Adrenal gland (tissue), 12 donors: ENCODE measurements around the gene PEAK1. TPM values are rescaled to one million over a fixed set of nuclear protein-coding genes. Genes with fewer than 3 reads are reported as not detected.

ENCODE experiments used
- DNase-seq, 7 donors: peaks; one replicate each; pipeline ENCODE4 v3.0.0-alpha.2; 2019 to 2020
- H3K27ac ChIP-seq, 5 donors: fragments of 200-600 bp; sonication (generic) in 4 of 5; 1 replicate in 3 of 5; 2 replicates in 2 of 5; pipeline versions ENCODE4 v1.5.1 to v1.8.0; 2016 to 2020; ENCODE audit warnings: mild to moderate bottlenecking in 1 of 5
- H3K27me3 ChIP-seq: fragments of 200-600 bp; 2 replicates; pipeline ENCODE4 v1.8.0; 2021
- H3K36me3 ChIP-seq, 2 donors: fragments of 200-600 bp; replicated peaks in 1 of 2; 1 replicate in 1 of 2; 2 replicates in 1 of 2; pipeline versions ENCODE4 v1.5.1 to v1.8.0; 2018 to 2022
- H3K4me1 ChIP-seq, 2 donors: fragments of 200-600 bp; replicated peaks in 1 of 2; 1 replicate in 1 of 2; 2 replicates in 1 of 2; pipeline versions ENCODE4 v1.5.1 to v1.8.0; 2018 to 2021
- H3K4me3 ChIP-seq, 4 donors: fragments of 200-600 bp; sonication (generic) in 3 of 4; one replicate each; pipeline ENCODE4 v1.5.1; 2016 to 2018
- H3K9me3 ChIP-seq, 3 donors: fragments of 200-600 bp; sonication (generic) in 1 of 3; replicated peaks in 1 of 3; 1 replicate in 2 of 3; 2 replicates in 1 of 3; pipeline versions ENCODE4 v1.5.1 to v1.8.0; 2016 to 2021
- CTCF ChIP-seq, 6 experiments: fragments of 450-650 bp in 4 of 6; fragments of 200-600 bp in 2 of 6; sonication (generic) in 1 of 6; IDR thresholded peaks; 1 replicate in 5 of 6; 2 replicates in 1 of 6; pipeline versions ENCODE4 v1.5.1 to v1.8.0; 2016 to 2021; ENCODE audit warnings: antibody characterized with exemption in 6 of 6, mild to moderate bottlenecking in 2 of 6, moderate library complexity in 1 of 6
- POLR2A ChIP-seq, 2 donors: fragments of 450-650 bp; IDR thresholded peaks; one replicate each; pipeline ENCODE4 v1.6.1; 2017; ENCODE audit warnings: antibody characterized with exemption in 2 of 2, mild to moderate bottlenecking in 2 of 2, moderate library complexity in 1 of 2
- WGBS, 4 donors: extraction: QIAGEN DNeasy Blood & Tissue Kit in 2 of 4; methylation state at CpG; one replicate each; pipeline versions ENCODE4 v1.1.5 to v1.1.7; 2013 to 2017; 5-methylcytosine and 5-hydroxymethylcytosine counted together
- intact Hi-C, 2 donors: fragments of 100-400 bp; cut with DNase I; formaldehyde crosslinking; loops; one replicate each; pipeline versions ENCODE4 v1.14.1 to v1.15.0; 2022 to 2023
- polyA plus RNA-seq, 3 donors: library from polyadenylated mRNA; stranded (reverse); fragments of 200-250 nt in 2 of 3; fragments of 350-450 nt in 1 of 3; fragmentation: Illumina TruSeq in 1 of 3; extraction: RNeasy Lipid Tissue Mini Kit (QIAGEN cat#74804) in 1 of 3; gene quantifications; one replicate each; pipeline ENCODE4 v1.2.3, GENCODE V29; 2013 to 2014
- total RNA-seq, 9 donors: library from RNA; depleted of rRNA in 4 of 9; stranded (reverse); fragments of >200 nt in 4 of 9; fragments of 120-200 nt in 1 of 9; fragmentation: NEBNext Ultra II Directional in 1 of 9; extraction: Animal tissue kit (Norgen Biotek cat#: 25700) in 1 of 9; gene quantifications; one replicate each; pipeline versions ENCODE4 v1.1.0 to v1.2.4, GENCODE V29; 2013 to 2023
- donor health status: healthy with polysubstance abuse.
- donor health status: Bipolar disorder and iron deficiency.
- donor health status: DM: yes; HTN: yes; CAD: no.
- donor health status: DM: no; HTN: no; CAD: no.
- donor health status: DM: no; HTN: no; CAD: no.
- donor health status: DM: yes; HTN: yes; CAD: no.

Gene PEAK1
- total and polyA plus RNA-seq, 12 donors = 3.1 to 68.4 (median 26.4) TPM

GRCh38 chr15:77400258-77400657, 19.6 kb downstream of the PEAK1 start:
- WGBS, 4 donors = 93 to 100% (median 96%) methylated on average over 1 of the region's 1 CpG
- H3K9me3 ChIP-seq = peaks cover 0 to 32% (median 0%) of the 10 kb centered on the region in 3 donors
- TF ChIP-seq POLR2A (IDR thresholded peaks at IDR 0.05) = no peak
- TF ChIP-seq CTCF (IDR thresholded peaks at IDR 0.05) = no peak

GRCh38 chr15:77398927-77399326, 21.0 kb downstream of the PEAK1 start:
- Histone ChIP-seq H3K4me3 (no peak overlapping the region), H3K9me3 (peaks cover 0 to 35% (median 5%) of the 10 kb centered on the region in 3 donors), H3K4me1 (peaks cover 0 to 8% of the 10 kb centered on the region in 2 donors), H3K36me3 (no peaks in the 10 kb centered on the region), H3K27me3 (no peaks in the 10 kb centered on the region), H3K27ac (no peak overlapping the region)
- WGBS, 4 donors = 96 to 100% (median 98%) methylated on average over 1 of the region's 1 CpG
- DNase-seq = no peak
- intact Hi-C loops = no loop called here
- TF ChIP-seq CTCF (IDR thresholded peaks at IDR 0.05) (no peak), POLR2A (IDR thresholded peaks at IDR 0.05) (no peak)

More at GRCh38 chr15:77400258-77400657, 19.6 kb downstream of the PEAK1 start:
- no peaks in the 10 kb centered on the region for H3K36me3 ChIP-seq
- DNase-seq = no peak
- intact Hi-C loops = no loop called here
- no peak overlapping the region for H3K27ac ChIP-seq
- peaks cover 0 to 8% of the 10 kb centered on the region in 2 donors for H3K4me1 ChIP-seq
- H3K27me3 ChIP-seq = no peaks in the 10 kb centered on the region
- H3K4me3 ChIP-seq = no peak overlapping the region

GRCh38 chr15:77396692-77397091, 23.2 kb downstream of the PEAK1 start:
- H3K9me3 ChIP-seq = peaks cover 0 to 35% (median 5%) of the 10 kb centered on the region in 3 donors
- TF ChIP-seq POLR2A (IDR thresholded peaks at IDR 0.05) (no peak), CTCF (IDR thresholded peaks at IDR 0.05) (no peak)
- no peaks in the 10 kb centered on the region for H3K27me3 ChIP-seq
- H3K4me1 ChIP-seq = peaks cover 0 to 4% of the 10 kb centered on the region in 2 donors
- WGBS, 4 donors = 93 to 100% (median 98%) methylated on average over 1 of the region's 1 CpG
- H3K27ac ChIP-seq = no peak overlapping the region
- DNase-seq = no peak
- H3K36me3 ChIP-seq = no peaks in the 10 kb centered on the region
- intact Hi-C loops = no loop called here
- no peak overlapping the region for H3K4me3 ChIP-seq

GRCh38 chr15:77395013-77395774, 24.7 kb downstream of the PEAK1 start:
- intact Hi-C loops = no loop called here
- Histone ChIP-seq H3K4me3 (no peak overlapping the region), H3K4me1 (peaks cover 4 to 17% of the 10 kb centered on the region in 2 donors), H3K9me3 (peaks cover 0 to 30% (median 5%) of the 10 kb centered on the region in 3 donors), H3K36me3 (no peaks in the 10 kb centered on the region), H3K27ac (no peak overlapping the region), H3K27me3 (no peaks in the 10 kb centered on the region)
- no peak for DNase-seq
- 97 to 100% (median 98%) methylated on average over 3 of the region's 3 CpGs for WGBS, 4 donors
- no peak for TF ChIP-seq POLR2A (IDR thresholded peaks at IDR 0.05)
- TF ChIP-seq CTCF (IDR thresholded peaks at IDR 0.05) = no peak
